ENCODE results near the gene LRRC8B. TPM values are rescaled to one million over a fixed set of nuclear protein-coding genes. Genes with fewer than 3 reads are reported as not detected.

LRRC8B gene
- total and polyA plus RNA-seq, 9 of the 15 experiments (the other 6 are each of a cell fraction or from before 2014, with no cell fraction given), result 4.3 to 43.7 (median 14.4) TPM

DNA sequence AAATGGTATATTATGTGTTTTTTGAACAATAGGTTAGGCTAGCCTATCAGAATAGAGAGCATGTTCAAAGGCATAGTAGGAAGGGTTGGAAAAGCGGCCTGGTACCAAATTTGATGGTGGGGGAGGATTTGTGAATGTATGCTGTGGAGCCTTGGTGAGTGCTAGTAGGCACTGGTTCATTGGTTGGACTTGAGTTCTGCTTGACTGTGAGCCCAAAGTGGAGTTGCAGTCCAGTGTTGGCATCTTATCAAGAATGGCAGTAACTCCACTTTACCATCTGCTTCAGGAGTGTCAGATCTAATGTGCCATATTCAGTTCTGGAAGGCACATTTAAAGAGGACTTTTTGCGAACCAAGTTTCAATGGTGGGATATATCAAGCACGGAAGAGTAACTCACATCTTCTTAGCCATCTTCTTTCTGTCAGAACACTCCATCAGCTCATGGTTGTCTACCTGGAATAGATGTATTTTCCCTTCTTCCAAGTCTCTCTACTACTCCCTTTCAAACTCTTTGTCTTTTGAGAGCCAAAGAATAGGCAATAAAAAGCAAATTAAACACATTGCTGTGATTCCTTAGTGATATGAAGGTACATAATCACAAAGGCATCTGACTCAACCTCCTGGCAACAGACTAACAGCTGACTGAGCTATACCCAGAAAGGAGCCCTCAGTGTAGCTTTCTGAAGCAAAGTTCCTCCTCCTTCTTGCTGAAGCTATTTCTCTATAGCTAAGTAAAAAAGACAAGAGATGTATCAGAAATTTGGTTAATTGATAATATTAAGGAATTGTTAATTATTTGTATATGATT is 21.7 kb downstream of the LRRC8B start:
- H3K9me1 ChIP-seq (ENCODE audit: control insufficient read depth, insufficient read depth, low read length), result no peaks in the 10 kb centered on the region
- H3K27ac ChIP-seq (ENCODE audit: extremely low read depth, low read depth, low read length), result peak overlapping the region; percentile 95
- H3K79me2 ChIP-seq (ENCODE audit: control insufficient read depth, insufficient read depth, low read length), result peaks cover 93% of the 10 kb centered on the region
- FAIRE-seq (peak; percentile 49), ATAC-seq (peak; percentile 7), DNase-seq (ENCODE audit: extremely low read depth in 1 of 4, low spot score in 3 of 4) (no peak)
- H3K4me3 ChIP-seq, result no peak overlapping the region
- in situ Hi-C loops (cut with MboI) (no loop called here), intact Hi-C loops (cut with micrococcal nuclease) (loop anchor here (10.0 kb wide), 1 partner anchor 349 kb away; no protein-coding TSS in a partner anchor)
- POLR2A ChIA-PET, result interaction anchor here (0.6 to 0.9 kb wide), 2 partner anchors 9 to 49 kb away, joined by 3 to 4 read pairs; no protein-coding TSS in a partner anchor
- H3K27me3 ChIP-seq (ENCODE audit: control insufficient read depth in 2 of 2, insufficient read depth in 2 of 2, low read length in 2 of 2), result no peaks in the 10 kb centered on the region
- no peak overlapping the region for H2AFZ ChIP-seq (ENCODE audit: low read depth, low read length)
- H3K36me3 ChIP-seq (ENCODE audit: control insufficient read depth, insufficient read depth, low read length), result peaks cover 29% of the 10 kb centered on the region
- no peaks in the 10 kb centered on the region for H4K20me1 ChIP-seq (replicated peaks; ENCODE audit: control insufficient read depth, insufficient read depth, low read length)
- BruUV-seq (replicated peaks), result no TSS peak
- H3K4me1 ChIP-seq (replicated peaks in 1 of 2; ENCODE audit: control insufficient read depth in 2 of 2, insufficient read depth in 2 of 2, low read length in 2 of 2), result peaks cover 21 to 82% of the 10 kb centered on the region in 2 experiments
- peak overlapping the region in 1 of 2 experiments; percentile 53; a peak in 3 of 4 replicates for H3K9ac ChIP-seq (ENCODE audit: insufficient read depth in 1 of 2, low read depth in 2 of 2, low read length in 2 of 2)
- CTCF ChIA-PET (ENCODE audit: low intra/inter-chr PET ratio), result no interaction called here
- WGBS (ENCODE audit: insufficient coverage, low coverage, missing lambda C conversion rate), result 10% methylated on average over 3 of the region's 3 CpGs
- H3K9me3 ChIP-seq (replicated peaks; ENCODE audit: control insufficient read depth, insufficient read depth, low read depth, low read length), result no peaks in the 10 kb centered on the region
- peak overlapping the region; percentile 73 for H3K4me2 ChIP-seq (ENCODE audit: insufficient read depth, low read length)
- no peak for TF ChIP-seq RFX7 (CRISPR knock-in tag; IDR thresholded peaks at IDR 0.05)
- no peak for TF ChIP-seq ZBTB8A (IDR thresholded peaks at IDR 0.05; ENCODE audit: partially characterized antibody)
- no peak for TF ChIP-seq L3MBTL2 (IDR thresholded peaks at IDR 0.05)
- no peak for TF ChIP-seq NCOA4 (IDR thresholded peaks at IDR 0.05; ENCODE audit: partially characterized antibody)
- TF ChIP-seq HNRNPK (IDR thresholded peaks at IDR 0.05; ENCODE audit: low read depth, low read length, poor library complexity, severe bottlenecking), result no peak
- no peak for TF ChIP-seq TBP (optimal IDR thresholded peaks at IDR 0.05; ENCODE audit: low read depth, low read length)
- TF ChIP-seq SRSF1 (IDR thresholded peaks at IDR 0.05; ENCODE audit: low read depth, low read length), result no peak
- TF ChIP-seq, protein P1, sequence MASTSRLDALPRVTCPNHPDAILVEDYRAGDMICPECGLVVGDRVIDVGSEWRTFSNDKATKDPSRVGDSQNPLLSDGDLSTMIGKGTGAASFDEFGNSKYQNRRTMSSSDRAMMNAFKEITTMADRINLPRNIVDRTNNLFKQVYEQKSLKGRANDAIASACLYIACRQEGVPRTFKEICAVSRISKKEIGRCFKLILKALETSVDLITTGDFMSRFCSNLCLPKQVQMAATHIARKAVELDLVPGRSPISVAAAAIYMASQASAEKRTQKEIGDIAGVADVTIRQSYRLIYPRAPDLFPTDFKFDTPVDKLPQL (IDR thresholded peaks at IDR 0.05; ENCODE audit: extremely low read depth, insufficient read length), result no peak
- TF ChIP-seq DACH1 (IDR thresholded peaks at IDR 0.05; ENCODE audit: partially characterized antibody), result peak; percentile 19
- no peak for TF ChIP-seq NR4A1 (CRISPR knock-in tag; IDR thresholded peaks at IDR 0.05)
- TF ChIP-seq NR4A1 (tag; IDR thresholded peaks at IDR 0.05), result 0 out of 2 replicates have a peak, but pooled peaks have one; percentile 57
- TF ChIP-seq RBFOX2 (IDR thresholded peaks at IDR 0.05; ENCODE audit: low read depth, low read length), result 0 out of 2 replicates have a peak, but pooled peaks have one; percentile 23
- TF ChIP-seq ADNP (tag; IDR thresholded peaks at IDR 0.05), result no peak
- no peak for TF ChIP-seq HLTF (IDR thresholded peaks at IDR 0.05)
- TF ChIP-seq KLF10 (CRISPR knock-in tag; IDR thresholded peaks at IDR 0.05), result no peak
- no peak; the same call in 1 of the 2 replicates for TF ChIP-seq KLF6 (CRISPR knock-in tag; IDR thresholded peaks at IDR 0.05; ENCODE audit: borderline replicate concordance)
- no peak for TF ChIP-seq KDM2B (CRISPR knock-in tag; IDR thresholded peaks at IDR 0.05)
- TF ChIP-seq, protein P2, sequence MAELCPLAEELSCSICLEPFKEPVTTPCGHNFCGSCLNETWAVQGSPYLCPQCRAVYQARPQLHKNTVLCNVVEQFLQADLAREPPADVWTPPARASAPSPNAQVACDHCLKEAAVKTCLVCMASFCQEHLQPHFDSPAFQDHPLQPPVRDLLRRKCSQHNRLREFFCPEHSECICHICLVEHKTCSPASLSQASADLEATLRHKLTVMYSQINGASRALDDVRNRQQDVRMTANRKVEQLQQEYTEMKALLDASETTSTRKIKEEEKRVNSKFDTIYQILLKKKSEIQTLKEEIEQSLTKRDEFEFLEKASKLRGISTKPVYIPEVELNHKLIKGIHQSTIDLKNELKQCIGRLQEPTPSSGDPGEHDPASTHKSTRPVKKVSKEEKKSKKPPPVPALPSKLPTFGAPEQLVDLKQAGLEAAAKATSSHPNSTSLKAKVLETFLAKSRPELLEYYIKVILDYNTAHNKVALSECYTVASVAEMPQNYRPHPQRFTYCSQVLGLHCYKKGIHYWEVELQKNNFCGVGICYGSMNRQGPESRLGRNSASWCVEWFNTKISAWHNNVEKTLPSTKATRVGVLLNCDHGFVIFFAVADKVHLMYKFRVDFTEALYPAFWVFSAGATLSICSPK (IDR thresholded peaks at IDR 0.05; ENCODE audit: borderline replicate concordance), result no peak
- TF ChIP-seq NFIC (IDR thresholded peaks at IDR 0.05), result no peak
- TF ChIP-seq PHF8 (IDR thresholded peaks at IDR 0.05; ENCODE audit: borderline replicate concordance, low read length), result no peak
- TF ChIP-seq CSDE1 (IDR thresholded peaks at IDR 0.05), result no peak
- no peak for TF ChIP-seq STAT5B (CRISPR knock-in tag; IDR thresholded peaks at IDR 0.05)
